ENCODE data around the gene CROCC2.

Gene CROCC2

DNA sequence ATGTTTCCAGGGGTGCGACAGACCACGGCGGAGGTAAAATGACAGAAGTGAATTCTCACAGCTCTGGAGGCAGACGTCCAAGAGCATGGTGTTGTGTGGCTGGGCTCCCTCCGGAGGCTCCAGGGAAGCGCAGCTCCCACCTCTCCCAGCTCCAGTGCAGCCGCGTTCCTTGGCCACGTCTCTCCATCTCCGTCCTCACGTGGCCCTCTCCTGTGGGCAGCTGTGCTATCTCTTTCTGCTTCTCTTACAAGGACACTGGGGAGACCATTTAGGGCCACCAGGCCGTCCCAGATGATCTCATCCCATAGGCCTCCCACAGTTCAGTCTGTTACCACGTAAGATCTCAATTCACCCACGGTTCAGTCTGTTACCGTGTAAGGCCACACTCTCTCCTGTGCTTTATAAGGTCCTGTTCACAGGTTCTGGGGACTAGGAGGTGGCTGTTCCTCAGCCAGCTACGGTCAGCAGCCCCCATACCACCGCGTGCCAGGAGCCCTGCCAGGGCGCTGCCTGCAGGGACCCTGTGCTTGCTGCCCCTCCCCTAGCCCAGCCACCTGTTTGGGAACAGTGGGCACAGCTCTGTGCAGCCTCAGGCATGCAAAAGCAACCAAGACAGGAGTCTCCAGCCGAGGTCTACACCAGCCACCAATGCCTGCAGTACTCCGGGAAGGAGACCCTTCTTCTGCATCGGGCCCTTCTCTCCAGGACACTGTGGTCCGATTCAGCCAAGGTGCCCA lies 7.2 kb upstream of the CROCC2 start:
- Histone ChIP-seq H3K9ac (ENCODE audit: low read length) (no peak overlapping the region), H3K79me2 (ENCODE audit: insufficient read depth, low read length) (no peaks in the 10 kb centered on the region), H3K27ac (ENCODE audit: low read depth, low read length, poor library complexity, severe bottlenecking) (no peak overlapping the region), H3F3A (ENCODE audit: insufficient read depth, low read length) (no peaks in the 10 kb centered on the region), H3K4me2 (ENCODE audit: low read length) (no peak overlapping the region), H3K27me3 (ENCODE audit: insufficient read depth, low read length) (0 out of 2 replicates have a peak, but pooled peaks cover 5% of the 10 kb centered on the region), H3K36me3 (ENCODE audit: insufficient read depth, low read length) (no peaks in the 10 kb centered on the region), H3K4me3 (ENCODE audit: low read depth, low read length, poor library complexity, severe bottlenecking) (no peak overlapping the region), H3K9me3 (ENCODE audit: low read length) (no peaks in the 10 kb centered on the region), H2AFZ (ENCODE audit: low read length) (no peak overlapping the region), H3K9me2 (ENCODE audit: low read depth, low read length) (no peaks in the 10 kb centered on the region), H3K4me1 (ENCODE audit: insufficient read depth, low read length, severe bottlenecking) (no peaks in the 10 kb centered on the region), H4K20me1 (ENCODE audit: insufficient read depth, low read length) (no peaks in the 10 kb centered on the region)
- no peak for TF ChIP-seq EZH2 (IDR thresholded peaks at IDR 0.05; ENCODE audit: borderline replicate concordance, low read length)
- TF ChIP-seq, protein P1, sequence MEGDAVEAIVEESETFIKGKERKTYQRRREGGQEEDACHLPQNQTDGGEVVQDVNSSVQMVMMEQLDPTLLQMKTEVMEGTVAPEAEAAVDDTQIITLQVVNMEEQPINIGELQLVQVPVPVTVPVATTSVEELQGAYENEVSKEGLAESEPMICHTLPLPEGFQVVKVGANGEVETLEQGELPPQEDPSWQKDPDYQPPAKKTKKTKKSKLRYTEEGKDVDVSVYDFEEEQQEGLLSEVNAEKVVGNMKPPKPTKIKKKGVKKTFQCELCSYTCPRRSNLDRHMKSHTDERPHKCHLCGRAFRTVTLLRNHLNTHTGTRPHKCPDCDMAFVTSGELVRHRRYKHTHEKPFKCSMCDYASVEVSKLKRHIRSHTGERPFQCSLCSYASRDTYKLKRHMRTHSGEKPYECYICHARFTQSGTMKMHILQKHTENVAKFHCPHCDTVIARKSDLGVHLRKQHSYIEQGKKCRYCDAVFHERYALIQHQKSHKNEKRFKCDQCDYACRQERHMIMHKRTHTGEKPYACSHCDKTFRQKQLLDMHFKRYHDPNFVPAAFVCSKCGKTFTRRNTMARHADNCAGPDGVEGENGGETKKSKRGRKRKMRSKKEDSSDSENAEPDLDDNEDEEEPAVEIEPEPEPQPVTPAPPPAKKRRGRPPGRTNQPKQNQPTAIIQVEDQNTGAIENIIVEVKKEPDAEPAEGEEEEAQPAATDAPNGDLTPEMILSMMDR (IDR thresholded peaks at IDR 0.05; ENCODE audit: low read length): no peak

- no peak overlapping the region for H3K27ac ChIP-seq (ENCODE audit: low read depth, low read length, poor library complexity, severe bottlenecking)
- no peaks in the 10 kb centered on the region for H3K4me1 ChIP-seq (ENCODE audit: insufficient read depth, low read length, severe bottlenecking)
- no peaks in the 10 kb centered on the region for H4K20me1 ChIP-seq (ENCODE audit: insufficient read depth, low read length)
- H3K9me2 ChIP-seq (ENCODE audit: low read depth, low read length): no peaks in the 10 kb centered on the region
- no peaks in the 10 kb centered on the region for H3K36me3 ChIP-seq (ENCODE audit: insufficient read depth, low read length)
- no peaks in the 10 kb centered on the region for H3K79me2 ChIP-seq (ENCODE audit: insufficient read depth, low read length)
- no peak overlapping the region for H3K4me2 ChIP-seq (ENCODE audit: low read length)
- no peaks in the 10 kb centered on the region for H3K9me3 ChIP-seq (ENCODE audit: low read length)
- H3K27me3 ChIP-seq (ENCODE audit: insufficient read depth, low read length): 0 out of 2 replicates have a peak, but pooled peaks cover 5% of the 10 kb centered on the region
- no peak overlapping the region for H3K9ac ChIP-seq (ENCODE audit: low read length)
- H3K4me3 ChIP-seq (ENCODE audit: low read depth, low read length, poor library complexity, severe bottlenecking): no peak overlapping the region
- H3F3A ChIP-seq (ENCODE audit: insufficient read depth, low read length): no peaks in the 10 kb centered on the region
- no peak overlapping the region for H2AFZ ChIP-seq (ENCODE audit: low read length)
- TF ChIP-seq EZH2 (IDR thresholded peaks at IDR 0.05; ENCODE audit: borderline replicate concordance, low read length): no peak
- TF ChIP-seq, protein P1 (IDR thresholded peaks at IDR 0.05; ENCODE audit: low read length): no peak
These were observed 6.7 kb upstream of the CROCC2 start for GRCh38 chr2:240899468-240899865.

DNA sequence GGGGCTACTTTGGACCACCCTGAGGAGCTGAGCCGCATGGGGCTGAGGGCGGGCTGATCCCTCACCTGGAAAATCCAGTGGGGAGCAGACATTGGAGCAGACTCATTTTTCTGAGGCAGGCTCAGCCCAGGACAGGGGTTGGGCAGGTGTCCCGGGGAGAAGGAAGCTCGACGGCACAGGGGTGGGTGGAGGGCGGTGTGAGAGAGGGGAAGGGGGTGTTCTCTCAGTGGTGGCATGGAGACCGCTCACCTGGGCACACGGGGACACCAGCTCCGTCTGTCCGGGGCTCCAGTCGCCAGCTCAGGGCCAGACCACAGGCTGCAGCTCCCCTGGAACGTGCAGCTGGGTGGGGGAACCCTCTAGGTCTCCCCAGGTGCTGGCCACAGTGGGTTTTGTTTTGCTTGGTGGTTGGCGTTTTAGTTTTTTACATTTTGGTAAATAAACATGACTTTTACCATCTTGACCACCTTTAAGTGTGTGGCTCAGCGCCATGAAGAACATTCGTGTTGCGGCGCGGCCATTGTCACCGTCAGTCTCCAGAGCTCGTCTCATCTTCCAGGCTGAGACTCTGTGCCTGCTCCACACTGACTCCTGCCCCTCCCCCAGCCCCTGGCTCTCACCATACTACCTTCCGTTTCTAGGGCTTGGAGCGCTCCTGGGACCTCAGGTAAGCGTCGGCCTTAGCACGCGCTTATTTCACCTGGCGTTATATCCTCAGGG lies 5.8 kb upstream of the CROCC2 start:
- no peak for TF ChIP-seq EZH2 (IDR thresholded peaks at IDR 0.05; ENCODE audit: borderline replicate concordance, low read length)
- TF ChIP-seq, protein P1 (IDR thresholded peaks at IDR 0.05; ENCODE audit: low read length): no peak
- Histone ChIP-seq H3K36me3 (ENCODE audit: insufficient read depth, low read length) (no peaks in the 10 kb centered on the region), H3K27me3 (ENCODE audit: insufficient read depth, low read length) (0 out of 2 replicates have a peak, but pooled peaks cover 5% of the 10 kb centered on the region), H3K9me2 (ENCODE audit: low read depth, low read length) (no peaks in the 10 kb centered on the region), H3K4me3 (ENCODE audit: low read depth, low read length, poor library complexity, severe bottlenecking) (no peak overlapping the region), H3F3A (ENCODE audit: insufficient read depth, low read length) (no peaks in the 10 kb centered on the region), H2AFZ (ENCODE audit: low read length) (no peak overlapping the region), H3K4me2 (ENCODE audit: low read length) (no peak overlapping the region), H3K9me3 (ENCODE audit: low read length) (no peaks in the 10 kb centered on the region), H3K79me2 (ENCODE audit: insufficient read depth, low read length) (no peaks in the 10 kb centered on the region), H3K9ac (ENCODE audit: low read length) (no peak overlapping the region), H3K27ac (ENCODE audit: low read depth, low read length, poor library complexity, severe bottlenecking) (no peak overlapping the region), H3K4me1 (ENCODE audit: insufficient read depth, low read length, severe bottlenecking) (no peaks in the 10 kb centered on the region), H4K20me1 (ENCODE audit: insufficient read depth, low read length) (no peaks in the 10 kb centered on the region)
